GM19455 (cell line): Measurements from ENCODE around the gene FDX2.
A peak's percentile ranks its signal among the peaks of the same experiment; 100 is the strongest.

Experiments
- ATAC-seq: cut with Tn5 transposase; IDR thresholded peaks from one replicate; pipeline ENCODE4 v1.9.1; 2021; ENCODE audit not compliant: unreplicated experiment

Gene FDX2

DNA sequence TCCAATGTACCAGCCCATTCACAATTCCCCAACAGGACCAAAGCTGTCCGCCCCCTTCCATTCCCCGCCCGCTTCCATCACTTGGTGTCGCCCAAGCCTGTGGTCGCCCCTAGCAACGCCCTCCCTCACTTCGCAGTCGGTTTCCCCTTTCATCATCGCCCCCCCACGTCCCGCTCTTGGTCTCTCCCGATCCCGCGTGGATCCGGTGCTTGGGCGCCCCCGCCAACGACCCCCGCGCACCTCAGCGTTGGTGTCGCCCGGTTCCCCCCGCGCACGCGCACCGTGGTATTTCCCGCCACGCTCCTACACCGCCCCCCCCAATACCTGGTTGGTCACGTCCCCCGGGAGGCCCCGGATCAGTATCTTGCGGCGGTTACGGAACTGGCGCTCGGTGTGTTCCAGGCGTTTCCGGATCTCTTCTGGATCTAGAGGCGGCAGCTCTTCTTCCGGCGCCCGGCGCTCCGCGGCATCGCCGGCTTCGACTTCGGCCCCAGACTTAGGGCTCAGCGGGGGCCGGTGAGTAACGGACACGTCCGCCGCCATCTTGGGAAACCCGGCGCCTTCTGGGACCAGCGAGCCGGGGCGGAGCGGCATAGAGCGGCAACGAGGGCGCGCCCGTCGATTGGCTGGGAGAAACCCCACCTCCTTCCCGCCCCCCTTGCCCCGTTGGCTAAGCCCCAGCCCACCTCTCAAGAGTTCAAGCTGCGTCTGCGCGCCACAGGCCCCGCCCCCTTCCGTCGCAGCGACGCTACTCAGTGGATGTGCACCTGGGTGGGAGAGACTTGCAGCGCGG, 17.3 kb upstream of the FDX2 start, which contains the start of gene RAVER1:
RAVER1 (minus strand) TSS at position 565 of the 793 bp plus-strand sequence; CDS start at position 543, 22 bp downstream.
- peak; percentile 84 for ATAC-seq

DNA sequence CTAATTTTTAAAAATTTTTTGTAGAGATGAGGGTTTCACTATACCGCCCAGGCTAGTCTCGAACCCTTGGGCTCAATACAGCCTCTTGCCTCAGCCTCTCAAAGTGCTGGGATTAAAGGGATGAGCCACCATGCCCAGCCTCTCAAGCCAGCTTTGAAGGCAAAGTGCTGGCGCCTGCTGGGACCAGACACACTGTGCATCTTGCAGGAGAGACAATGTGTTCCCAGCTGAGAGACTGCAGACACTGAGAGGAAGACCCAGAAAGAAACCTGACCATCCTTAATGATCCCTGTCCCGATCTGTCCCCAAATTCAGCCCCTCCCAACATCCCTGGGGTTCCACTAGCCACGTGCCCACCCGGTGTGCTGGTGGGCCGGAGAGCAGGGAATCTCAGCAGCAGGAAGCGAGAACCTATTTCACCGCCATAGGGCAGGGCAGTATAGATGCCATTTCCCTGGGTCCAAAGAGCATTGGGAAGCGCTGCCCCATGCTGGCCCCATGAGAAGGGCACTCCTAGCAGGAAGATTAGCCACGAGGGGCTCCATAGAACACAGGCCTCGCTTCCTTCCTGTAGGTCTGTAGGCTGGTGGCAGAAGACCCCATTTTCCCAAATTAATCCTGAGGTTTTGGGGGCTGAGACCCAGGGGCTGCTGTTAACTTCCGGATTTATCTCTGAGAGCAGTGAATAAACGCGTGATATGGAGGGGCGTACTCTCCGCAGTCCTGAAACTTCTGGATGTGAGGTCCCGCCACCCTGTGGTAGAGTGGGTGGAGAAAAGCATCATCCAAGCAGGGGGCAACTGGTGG, 16.5 kb upstream of the FDX2 start:
- no peak for ATAC-seq

DNA sequence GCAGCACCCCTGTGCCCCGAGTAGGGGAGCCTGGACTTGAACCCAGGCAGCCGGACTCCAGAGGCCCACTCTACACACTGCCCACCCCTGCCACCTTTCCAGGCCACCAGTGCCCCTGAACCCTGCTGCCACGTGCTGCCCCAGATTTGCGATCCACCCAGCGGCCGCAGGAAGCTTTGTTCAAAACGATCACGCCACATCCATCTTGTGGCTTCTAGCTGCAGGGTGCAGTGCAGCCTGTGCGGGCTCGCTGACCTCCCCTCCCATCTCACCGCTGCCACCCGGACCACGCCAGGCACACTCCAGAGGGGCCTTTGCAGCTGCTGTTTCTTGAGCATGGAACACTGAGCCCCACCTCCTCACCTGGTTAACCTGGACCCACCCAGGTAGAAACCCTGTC, 13.7 kb upstream of the FDX2 start:
- ATAC-seq, result no peak

DNA sequence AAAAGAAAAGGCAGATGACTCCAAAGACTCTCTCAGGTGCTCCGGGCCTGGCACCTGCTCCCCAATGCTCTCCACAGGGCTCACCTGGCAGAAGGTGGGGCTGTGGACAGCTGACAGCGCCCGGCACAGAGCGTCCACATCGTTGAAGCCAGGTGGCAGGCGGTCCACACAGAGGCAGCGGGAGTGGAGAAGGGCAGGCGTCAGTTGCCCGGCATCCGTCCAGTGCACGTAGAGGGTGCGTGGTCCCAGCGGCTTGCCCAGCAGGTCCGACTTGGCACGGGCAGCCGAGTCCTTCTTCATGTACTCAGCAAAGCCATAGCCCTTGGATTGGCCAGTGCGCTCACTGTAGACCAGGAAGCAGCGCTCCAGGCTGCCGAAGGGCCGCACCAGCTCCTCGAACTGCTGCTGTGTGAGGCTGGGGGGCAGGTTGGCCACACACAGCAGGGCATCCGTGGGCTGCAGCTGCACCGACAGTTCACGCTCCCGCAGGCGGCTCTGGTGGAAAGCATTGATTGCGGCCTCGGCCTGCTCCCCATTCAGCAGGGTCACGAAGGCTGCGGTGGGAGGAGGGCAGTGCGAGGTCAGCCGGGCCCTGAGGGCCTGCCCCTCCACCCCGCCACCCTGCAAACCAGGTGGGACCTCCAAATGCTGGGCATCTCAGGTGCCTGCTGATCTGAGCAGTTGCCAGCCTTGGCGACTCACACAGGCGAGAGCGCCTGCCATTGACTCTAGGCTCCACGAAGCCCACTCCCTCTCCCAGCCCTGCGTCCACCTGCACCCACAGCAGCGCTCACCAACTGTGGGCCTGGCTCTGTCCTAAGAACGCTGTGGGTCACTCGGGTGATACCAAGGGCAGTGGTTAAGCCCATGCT, 13.0 kb upstream of the FDX2 start:
- no peak for ATAC-seq

DNA sequence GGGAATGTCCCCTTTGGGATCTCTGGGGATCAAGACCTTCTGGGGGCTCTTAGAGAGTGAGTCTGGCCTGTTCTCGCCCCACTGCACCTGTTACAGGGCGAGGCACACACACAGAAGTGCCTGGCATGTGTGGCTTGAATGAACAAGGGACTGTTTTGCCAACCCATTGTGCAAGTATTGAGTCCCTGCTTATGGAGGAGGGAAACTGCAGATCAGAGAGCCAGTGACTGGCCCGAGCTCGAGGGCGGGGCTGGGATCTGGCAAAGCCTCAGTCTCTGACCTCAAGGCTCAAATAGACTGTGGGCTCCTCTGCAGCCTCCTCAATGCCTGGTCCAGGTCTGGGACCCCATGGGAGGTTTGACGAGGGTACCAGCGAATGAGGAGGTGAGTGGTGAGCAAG, 12.0 kb upstream of the FDX2 start:
- no peak for ATAC-seq

DNA sequence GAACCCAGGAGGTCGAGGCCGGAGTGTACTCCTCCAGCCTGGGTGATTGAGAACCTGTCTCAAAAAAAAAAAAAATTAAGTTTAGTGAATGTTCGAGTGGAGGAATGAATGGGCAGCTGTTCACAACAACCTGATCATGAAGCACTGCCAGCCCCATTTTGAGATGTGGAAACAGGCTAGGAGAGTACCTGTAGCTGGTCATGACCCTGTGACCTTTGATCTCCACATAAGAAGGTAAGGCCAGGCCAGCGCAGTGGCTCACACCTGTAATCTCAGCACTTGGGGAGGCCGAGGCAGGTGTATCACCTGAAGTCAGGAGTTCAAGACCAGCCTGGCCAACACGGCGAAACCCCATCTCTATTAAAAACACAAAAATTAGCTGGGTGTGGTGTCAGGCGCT, 9.9 kb upstream of the FDX2 start:
- ATAC-seq, result no peak

DNA sequence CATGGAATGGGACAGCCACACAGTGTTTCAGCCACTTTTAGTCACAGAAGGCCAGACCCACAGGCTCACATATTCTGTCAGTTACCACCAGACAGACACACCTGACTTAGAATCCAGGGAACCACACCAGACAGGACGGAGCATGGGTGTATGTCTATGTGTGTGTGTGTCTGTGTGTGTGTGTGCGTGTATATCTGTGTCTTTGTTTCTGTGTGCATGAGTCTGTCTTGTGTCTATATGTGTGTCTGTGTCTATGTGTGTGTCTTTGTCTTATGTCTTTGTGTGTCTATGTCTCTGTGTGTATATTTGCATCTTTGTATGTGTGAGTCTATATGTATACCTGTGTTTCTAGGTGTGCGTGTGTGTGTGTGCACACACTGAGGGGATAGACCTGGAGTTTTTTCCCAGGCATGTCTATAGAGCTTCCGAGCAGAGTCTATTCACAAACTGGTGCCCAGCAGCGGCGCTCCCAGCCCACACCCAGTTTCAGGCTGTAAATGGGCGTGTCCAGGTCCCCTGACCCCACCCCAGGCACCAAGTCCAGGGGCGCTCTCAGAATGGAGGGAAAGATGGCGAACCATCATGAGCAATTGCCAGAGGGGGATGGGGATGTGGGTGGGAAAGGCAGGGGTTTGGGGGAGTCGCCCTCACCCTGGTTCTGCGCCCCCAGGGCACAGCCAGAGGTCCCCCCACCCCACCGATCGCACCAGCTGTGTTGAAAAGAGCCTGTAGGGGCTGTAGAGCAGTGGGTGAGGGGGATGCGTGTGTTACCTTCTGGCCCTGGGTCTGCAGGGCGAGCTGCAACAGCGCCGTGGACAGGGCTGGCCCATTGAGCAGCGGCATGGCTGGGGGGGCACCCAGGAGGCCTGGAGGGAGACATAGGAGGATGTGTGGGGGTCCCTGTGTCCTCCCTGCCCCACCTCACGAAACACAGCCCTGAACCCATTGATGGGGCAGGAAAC, 6.3 kb upstream of the FDX2 start:
- no peak for ATAC-seq

DNA sequence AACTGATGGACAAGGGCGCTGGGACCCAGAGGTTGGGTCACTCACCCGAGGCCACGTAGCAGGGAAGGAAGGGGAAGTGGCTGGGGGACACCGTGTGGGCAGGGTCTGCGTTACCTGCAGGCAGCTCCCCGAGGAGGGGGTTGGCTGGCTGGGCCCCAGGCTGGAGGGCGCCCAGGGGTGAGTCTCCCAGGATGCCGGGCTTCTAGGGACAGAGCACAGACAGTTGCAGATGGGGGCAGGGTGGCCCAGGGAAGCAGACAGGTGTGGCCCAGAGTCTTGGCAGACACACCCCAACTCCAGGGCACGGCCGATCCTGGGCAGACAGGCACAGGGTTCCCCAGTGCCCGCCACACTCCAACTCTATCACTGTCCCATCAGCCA, 5.6 kb upstream of the FDX2 start:
- no peak for ATAC-seq

DNA sequence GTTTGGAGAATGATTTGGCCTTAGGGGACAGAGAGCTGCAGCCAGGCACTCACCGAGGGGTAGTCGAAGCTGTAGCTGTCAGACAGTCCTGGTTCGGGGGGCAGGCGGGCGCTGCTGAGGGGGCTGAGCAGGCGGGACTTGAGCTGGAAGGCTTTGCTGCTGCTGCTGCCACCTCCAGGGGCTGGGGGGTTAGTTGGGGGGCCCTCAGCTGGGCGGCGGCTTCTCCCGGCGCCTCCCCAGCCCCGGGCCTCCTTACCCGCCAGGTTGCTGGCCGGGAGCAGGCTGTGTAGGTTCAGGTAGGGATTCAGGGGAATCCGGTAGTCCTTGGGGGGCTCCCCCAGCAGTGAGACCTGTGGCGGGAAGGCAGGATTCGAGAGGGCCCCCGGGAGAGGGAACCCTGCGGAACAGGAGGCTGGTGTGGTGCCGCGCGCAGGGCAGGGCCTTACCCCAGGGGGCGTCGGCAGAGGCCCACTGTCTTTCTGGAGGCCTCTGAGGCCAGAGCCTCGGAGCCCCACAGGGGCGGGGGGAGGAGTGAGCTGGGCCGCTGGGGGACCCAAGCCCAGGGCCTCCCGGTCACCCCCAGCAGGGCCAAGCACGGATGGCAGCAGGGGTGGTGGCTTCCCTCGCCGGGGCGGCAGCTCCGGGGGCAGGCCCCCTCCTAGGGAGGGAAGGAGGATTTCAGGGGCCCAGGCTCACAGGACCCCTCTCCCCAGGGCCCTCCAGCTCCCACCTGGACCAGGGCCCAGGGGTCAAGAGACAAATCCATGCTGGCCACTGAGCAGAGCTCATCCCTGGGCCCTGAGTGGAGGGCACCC, 5.0 kb upstream of the FDX2 start:
- ATAC-seq, result no peak

DNA sequence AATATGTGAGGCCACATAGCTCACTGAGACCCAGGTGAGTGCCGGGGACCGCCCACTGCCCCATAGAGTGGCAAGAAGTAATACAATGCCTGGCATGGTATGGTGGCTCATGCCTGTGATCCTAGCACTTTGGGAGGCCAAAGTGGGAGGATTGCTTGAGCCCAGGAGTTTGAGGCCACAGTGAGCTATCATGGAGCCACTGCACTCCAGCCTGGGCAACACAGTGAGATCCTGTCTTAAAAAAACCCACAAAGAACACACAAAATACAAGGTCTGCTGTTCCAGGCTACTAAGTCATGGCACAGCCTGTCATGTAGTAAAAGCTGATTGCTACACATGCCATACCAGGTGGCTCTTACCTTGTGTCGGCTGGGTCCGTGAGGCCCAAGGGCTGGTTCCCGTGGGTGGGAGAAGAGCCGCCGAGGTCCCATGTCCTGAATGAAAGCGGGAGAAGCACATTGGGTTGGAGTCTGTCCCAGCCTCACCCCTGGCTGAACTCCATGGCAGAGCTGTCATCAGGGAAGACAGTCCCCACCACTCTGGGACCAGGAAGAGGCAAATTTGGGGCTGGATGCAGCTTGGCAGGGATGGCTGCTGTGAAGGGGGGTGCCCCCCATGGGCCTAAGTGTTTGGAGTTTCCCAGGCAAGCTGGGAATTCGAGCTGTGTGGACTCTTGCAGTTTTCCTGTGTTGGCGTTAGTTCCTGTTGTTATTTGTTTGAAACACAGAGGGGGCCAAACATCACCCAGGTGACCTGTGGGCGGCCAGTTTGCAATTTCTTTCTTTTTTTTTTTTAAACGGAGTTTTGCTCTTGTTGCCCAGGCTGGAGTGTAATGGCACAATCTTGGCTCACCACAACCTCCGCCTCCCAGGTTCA, 3.2 kb upstream of the FDX2 start:
- ATAC-seq, result no peak

DNA sequence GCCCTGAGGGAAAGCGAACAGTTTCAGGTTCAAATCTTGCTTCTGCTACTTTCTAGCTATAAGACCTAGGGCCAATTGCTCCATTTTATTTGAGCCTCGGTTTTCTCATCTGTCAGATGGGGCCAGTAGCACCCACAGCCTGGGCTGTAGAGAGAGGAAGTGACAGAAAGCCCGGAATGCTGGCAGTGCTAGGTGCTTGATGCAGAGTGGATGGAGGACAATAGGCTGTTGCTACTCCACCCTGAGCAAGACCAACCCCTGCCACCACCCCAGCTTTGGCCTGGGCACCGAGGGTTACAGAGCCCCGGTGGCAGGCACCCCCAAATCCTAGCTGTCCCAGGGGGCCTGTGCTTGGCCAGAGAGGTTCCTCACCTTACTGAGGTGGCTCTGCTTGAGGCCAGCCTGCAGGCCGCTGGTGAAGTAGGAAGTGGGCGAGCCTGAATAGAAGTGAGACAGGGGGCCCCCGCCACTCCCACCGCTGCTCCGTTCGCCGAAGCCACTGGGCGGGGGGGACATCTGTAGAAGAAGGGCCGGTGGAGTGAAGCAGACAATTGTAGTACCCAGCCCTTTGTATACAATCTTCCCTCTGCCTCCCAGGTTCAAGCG, 2.1 kb upstream of the FDX2 start:
- no peak for ATAC-seq

DNA sequence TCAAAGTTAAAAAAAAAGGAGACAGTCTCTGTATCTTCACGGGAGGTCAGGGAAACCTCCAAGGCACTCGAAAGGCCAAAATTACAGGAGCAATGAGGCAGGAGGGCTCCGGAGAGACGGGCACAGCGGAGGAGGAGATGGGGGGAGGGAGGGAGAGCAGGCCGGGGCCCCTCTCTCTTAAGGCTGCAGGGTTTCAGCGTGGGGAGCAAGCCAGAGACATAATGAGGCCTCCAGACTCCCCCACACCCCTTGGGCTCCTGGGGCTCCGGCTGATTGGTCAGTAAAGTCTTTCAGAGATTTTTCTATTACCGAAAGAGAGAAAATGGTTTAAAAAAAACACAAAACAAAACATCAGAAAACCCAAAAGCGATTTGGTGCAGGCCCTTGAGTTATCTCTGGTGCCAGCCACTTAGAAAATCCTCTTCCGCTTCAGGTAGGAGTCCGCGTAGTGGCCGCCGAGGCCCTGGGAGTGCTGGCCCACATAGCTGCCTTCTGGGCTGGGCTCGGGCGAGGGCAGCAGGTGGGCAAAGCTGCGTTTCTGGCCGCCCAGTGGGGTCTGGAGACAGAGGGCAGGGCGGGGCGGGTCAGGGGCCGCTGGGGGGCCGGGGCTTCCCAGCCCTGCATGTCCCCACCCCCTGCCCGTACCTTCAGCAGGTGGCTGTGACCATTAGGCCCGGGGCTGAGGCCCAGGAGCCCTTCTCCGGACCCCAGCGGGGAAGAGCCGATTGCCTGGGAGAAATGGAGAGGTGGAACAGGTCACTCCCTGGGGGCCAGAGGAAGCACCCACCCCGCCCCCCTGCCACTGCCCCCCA, 1.4 kb upstream of the FDX2 start:
- no peak for ATAC-seq

DNA sequence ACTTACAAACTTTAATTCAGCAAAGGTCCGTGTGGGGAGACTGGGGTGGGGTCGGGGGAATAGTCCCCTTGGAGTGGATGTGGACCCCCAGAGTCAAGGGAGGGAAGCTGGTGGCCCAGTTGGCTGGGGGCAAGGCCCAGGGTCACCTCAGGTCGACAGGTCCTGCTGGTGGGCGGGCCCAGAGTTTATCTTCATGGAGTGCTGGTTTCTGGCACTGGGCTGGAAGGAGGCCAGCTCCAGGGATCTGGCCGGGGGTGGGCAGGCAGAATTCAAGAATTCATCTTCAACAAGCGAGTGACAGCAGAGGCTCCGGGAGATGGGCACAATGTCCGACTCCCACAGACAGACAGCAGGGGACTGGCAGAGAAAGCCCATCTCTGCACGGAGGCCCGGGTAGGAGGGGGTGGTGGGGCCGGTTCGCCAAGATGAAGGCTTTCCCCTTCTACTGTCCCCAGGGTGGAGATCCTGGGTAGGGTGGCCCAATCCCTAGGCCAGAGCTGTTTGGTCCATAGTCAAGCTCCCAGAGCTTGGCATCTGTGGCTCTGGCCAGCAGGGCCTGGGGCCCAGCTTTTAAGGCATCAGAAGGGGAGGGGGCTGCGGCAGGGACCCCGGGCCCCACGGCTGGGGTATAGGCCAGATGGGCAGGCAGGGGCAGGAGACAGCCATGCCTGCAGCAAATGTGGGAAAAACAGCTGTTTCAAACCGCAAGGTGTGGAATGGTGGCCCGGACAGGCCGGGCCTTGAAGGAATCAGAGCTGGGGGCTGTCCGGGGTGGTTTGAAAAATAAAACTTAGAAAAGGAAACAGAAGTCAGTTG, 622 bp upstream of the FDX2 start:
- ATAC-seq, result no peak

DNA sequence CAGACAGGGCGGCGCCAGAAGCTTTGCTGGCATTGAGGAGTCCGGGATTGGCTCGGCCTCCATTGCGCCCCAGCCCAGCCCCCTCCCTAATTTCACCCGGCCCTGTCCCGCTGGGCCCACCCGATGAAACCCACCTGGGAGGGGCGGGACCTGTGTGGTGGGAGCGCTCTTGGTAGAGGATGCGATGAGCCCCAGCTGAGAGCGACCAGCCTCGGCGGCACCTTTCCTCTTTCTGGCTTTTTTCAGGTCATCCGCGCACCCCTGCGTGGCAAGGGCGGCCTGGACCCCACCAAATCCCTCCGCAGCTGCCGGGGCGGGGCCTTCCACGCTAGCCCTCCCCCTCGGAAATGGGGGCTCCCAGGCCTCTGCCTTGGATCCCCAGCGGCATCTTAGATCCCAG, 6.4 kb downstream of the FDX2 start, which contains the start of gene ZGLP1:
ZGLP1 (minus strand) TSS at position 393 of the 400 bp plus-strand sequence.
- ATAC-seq, result no peak

DNA sequence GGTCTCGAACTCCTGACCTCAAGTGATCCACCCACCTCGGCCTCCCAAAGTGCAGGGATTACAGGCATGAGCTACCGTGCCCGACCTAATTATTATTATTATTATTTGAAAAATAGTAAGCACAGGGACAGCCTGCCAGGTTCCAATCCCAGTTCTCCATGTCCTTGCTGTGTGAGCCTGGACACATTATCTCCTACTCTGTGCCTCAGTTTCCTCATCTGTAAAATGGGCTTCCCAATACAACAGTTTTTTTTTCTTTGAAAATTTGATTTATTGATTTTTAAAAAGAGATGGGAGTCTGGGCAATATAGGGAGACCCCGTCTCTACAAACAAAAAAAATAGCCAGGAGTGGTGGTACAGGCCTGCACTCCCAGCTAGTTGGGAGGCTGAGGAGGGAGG, 9.5 kb downstream of the FDX2 start:
- no peak for ATAC-seq

DNA sequence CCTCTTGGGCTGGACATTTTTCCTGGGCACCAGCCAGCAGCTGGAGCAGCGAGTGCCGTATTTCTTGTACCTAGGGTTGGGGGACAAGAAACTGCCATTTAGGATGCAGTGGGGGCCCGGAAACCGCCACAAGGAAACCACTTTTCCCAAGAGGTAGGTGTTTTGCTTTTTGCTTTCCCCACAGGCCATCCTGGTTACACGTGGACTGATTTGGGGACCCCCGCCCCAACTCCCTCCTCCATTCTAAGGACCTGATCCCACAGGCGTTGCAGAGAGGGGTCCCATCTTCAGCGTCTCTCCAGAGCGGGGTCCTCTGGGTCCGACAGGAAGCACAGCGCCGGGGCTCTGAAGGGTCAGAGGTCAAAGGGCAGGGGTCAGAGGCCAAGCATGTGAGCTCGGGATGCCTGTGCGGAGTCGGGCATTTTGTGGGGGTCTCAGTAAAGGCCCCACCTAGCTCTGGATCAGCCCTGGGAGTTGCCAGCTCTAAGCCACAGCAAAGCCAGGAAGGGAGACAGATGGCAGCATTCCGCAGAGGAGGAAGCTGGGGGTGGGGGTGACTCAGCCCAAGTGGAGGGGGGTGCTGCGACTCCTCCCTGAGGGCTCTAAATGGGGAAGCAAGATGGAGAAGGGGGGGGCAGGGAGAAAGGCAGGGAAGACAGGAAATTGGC, 10.5 kb downstream of the FDX2 start:
- no peak for ATAC-seq
